HG02870 (cell line): ENCODE data around the gene WDR77.

Source experiments
- ATAC-seq: cut with Tn5 transposase; IDR thresholded peaks from one replicate; pipeline ENCODE4 v1.9.1; 2021; ENCODE audit warnings: mild to moderate bottlenecking, moderate library complexity; ENCODE audit not compliant: unreplicated experiment

WDR77 gene

GRCh38 chr1:111441573-111442192 is 7.4 kb downstream of the WDR77 start:
- no peak for ATAC-seq

GRCh38 chr1:111439461-111440351 is 9.3 kb downstream of the WDR77 start:
- no peak for ATAC-seq

DNA sequence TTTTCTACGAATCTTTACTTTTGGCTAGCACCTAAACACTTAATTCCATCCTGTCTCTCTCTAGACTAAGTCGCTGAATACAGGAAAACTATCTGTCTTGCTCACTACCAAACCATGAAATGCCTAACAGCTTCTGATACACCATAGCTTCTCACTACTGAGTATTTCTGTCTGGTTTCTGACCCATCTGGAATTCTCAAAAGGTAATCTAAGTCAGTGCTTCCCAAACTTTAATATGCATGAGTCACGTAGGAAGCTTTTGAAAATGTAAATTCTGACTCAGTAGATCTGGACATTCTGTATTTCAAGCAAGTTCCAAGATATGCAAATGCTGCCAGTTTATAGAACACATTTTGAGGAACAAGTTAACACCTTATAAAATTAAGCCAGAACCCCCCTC is 12.3 kb downstream of the WDR77 start:
- no peak for ATAC-seq

DNA sequence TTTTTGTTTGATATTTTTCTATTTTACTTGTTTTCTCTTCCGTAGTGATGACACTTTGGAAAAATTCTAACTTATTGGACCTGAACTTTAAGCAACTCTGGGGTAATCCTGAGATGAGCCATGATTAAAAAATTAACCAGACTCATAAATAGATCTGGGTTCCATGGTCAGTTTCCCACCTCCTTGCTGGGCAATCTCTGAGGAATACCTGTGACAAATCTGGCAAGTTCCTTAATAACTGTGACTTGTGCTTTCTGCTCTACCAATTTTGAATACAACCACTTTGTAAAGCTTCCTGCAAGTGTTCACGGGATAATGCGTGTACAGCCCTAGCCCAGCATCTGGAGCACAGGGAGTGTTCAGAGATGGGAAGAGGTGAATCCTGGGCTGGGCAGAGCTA is 24.8 kb downstream of the WDR77 start:
- no peak for ATAC-seq

- no peak for ATAC-seq
These were observed 26.3 kb downstream of the WDR77 start for GRCh38 chr1:111422546-111423391.

- no peak for ATAC-seq
These were observed 28.7 kb downstream of the WDR77 start for GRCh38 chr1:111420377-111420776.

- no peak for ATAC-seq
These were observed 30.0 kb downstream of the WDR77 start for GRCh38 chr1:111419037-111419436.

DNA sequence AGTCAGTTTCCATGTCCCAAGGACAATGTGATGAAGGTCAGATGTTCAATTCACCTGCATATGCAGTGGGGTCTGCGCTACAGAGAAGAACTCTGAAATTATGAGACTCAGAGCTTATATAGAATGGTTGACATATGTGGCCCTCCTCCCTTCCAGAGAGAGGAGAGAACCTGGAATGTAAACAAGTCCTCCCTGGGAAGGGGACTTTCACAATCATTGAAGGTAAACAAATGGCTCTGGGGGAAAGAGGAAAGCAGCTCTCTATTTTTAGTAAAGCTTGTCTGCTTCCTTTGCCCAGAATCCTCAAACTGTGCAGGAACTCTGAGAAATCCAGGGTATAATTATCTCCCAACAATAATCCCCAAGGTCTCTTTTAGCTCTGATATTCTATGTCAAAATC is 31.3 kb downstream of the WDR77 start:
- ATAC-seq: no peak

- no peak for ATAC-seq
These were observed 33.6 kb downstream of the WDR77 start for GRCh38 chr1:111415461-111415860.

DNA sequence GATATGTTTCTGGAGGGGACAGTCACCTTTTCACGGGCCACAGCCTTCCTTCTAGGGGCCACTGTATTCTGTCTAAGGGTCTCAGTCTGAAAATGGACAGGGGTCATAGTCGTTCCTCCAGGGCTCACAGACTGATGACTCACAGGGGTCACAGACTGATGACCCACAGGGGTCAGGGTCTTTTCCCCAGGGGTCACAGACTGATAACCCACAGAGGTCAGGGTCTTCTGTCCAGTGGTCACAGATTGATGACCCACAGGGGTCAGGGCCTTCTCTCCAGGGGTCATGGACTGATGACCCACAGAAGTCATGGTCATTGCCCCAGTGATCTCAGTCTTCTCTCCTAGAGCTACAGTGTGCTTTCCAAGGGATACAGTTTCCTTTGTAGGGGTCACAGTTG is 34.3 kb downstream of the WDR77 start:
- no peak for ATAC-seq

DNA sequence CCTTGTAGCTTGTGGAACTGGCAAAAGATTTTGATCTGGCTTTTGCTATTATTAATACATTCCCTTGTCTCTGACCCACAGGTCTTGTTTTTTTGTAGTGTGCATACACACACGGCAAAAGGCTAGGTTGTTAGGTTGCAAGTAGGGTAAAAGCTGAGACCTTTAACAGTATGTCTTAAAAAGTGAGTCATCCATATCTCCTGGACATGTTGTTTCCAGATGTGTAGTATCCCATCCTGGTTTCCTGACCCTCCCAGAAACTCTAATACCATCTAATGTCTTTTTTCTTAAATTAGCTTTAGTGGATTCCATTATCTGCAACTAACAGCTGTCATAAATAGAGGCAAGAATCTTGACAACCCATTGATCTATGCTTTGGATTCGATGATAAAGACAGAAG is 36.2 kb downstream of the WDR77 start:
- ATAC-seq: no peak

- ATAC-seq: no peak
These were observed 41.8 kb downstream of the WDR77 start for GRCh38 chr1:111407301-111407700.

DNA sequence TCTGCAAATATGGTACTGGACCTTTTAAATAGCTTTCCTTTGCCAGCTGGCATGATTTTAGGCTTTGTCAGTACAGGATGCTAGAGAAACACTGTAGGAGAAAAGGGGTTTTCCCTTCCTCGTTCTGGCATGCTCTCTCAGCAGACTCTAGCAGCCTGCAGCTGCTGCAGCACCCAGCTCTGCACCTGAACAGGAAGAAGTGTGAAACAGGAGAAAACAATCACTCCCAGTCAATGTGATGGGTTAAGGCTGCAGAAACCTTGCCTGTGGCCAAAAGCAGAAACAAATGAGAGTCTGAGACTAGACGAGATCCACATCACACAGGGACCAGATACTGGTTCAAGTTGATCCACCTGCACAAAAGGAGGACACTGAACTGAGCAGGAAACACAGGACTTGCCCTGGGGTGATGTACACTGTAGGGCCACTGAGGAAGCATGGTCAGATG is 42.7 kb downstream of the WDR77 start:
- ATAC-seq: peak; percentile 87

- no peak for ATAC-seq
These were observed 44.5 kb downstream of the WDR77 start for GRCh38 chr1:111404588-111404987.

DNA sequence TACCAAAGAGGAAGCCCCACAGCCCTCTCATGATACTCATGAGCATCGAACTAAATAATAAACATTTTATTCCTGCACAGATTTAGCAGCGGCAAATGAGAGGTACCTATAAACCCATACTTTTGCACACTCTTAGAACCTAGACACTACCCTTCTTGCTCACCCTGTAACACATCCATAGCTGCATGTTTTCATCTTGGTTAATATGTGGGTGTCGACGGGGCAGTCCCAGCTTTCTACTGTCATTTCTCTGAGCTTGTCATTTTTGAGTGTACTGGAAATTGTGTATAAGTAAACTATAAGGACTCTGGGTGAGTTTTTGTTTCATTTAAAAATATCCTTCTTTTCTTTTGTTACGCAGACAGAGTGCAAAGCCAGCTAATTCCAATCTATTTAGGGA is 47.0 kb downstream of the WDR77 start:
- ATAC-seq: no peak

- ATAC-seq: no peak
These were observed 49.1 kb downstream of the WDR77 start for GRCh38 chr1:111399792-111400610.

DNA sequence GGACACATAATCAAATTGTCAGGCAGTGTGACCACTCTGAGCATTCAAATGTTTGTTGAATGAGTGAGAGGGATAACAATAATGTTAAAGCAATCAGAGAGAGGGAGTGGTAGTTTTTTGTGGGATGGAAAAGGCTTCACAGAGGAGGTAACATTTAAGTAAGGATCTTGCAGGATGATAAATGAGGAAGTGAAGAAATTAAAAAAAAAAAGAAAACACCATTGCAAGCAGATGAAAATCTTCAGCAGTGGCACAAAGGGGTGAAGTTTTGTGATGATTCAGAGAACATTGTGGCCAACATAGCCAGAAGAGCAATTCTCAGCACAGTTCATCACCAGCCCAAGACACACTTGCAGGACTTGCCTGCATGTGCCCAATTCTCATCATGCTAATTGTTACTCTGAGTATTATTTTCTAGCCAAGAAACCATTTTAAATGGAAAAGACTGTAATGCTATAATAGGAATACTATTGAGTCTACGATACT is 56.6 kb downstream of the WDR77 start:
- ATAC-seq: no peak

DNA sequence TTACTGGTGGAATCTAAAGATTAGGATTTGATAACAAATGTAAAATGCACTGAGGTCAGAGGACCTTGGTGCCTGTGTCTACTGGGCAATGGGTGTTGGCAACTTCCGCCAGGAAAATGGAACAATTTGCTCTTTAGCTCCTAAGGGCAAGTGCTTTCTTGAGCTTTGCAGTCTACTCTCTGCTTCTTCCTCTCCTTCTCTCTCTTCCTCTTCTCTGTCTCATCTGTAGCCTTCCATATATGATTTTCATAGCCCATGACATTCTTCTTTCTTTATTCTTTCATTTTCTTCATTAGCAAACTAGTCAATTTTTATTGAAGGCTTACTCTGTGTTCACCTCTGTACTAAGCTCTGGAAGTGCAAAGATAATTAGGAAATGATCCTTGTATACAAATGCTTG is 57.0 kb downstream of the WDR77 start:
- ATAC-seq: no peak
